ENCODE measurements around the gene SOX14.
A peak's percentile ranks its signal among the peaks of the same experiment; 100 is the strongest.

SOX14 gene

GRCh38 chr3:137768361-137769321 is 4.5 kb downstream of the SOX14 start:
- DNase-seq, result no peak

DNA sequence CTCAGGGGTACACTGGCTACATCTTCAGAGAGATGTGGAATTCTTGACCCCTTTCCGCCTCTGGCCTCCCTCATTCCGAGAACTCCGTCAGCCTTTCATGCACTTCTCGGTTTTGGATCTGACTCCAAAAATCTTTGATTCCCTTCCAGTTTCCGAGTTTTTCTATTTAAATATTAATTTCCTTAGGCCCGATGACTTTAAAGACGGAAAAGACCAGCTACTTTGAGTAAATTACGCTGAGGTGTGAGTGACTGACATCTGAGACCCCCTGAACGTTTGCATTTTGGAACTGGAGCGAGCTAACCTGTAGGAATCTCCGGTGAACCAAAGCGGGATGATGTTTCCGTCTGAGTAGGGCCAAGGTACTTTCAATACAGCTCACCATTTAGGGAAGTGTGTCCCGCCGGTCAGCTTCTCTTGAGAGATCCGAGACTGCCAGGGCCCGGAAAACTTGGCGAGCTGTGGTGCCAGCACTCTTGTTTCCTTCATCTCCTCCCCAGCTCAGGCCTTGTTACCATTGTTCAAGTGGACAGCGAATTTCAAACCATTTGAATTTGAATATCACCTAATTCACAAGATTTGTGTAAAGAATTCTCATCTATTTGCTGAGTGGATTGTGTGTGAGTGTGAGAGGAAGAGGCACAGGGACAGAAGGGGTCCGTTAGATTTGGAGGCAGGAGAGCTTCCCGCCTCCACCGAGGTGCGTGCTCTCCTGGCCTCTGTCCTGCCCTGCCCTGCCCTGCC is 5.4 kb downstream of the SOX14 start:
- no peak for DNase-seq

- DNase-seq, result no peak
Observed at GRCh38 chr3:137770066-137770834, 6.1 kb downstream of the SOX14 start.

DNA sequence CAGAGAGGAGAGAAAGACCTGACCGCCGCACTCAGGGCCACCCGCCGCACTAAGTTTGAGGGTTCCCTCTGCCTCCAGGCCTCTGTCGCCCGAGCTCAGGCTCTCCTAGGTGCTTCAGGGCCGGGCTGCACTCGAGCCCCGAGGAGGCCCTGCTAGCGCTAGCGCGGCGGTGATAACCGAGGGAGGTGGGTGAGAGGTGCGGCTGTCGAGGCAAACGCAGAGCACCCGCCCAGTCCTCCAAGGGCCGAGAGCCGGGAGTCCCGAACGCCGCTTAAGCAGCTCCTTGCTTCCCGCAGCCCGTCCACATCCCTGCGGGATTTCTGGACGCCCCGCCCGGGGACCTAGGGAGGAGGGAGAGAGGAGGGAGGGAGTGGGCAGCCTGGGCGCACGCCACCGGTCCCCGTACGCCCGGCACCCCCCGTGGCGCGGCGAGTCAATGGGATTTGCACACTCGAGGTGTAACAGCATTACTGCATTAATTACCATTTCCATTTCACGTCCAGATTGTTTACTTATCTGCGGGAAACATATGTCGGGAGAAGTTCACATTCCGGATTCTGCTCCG is 6.8 kb downstream of the SOX14 start:
- DNase-seq, result no peak

GRCh38 chr3:137771401-137772213 is 7.5 kb downstream of the SOX14 start:
- no peak for DNase-seq

- DNase-seq, result no peak
Observed at GRCh38 chr3:137772214-137772955, 8.3 kb downstream of the SOX14 start.

GRCh38 chr3:137778941-137779340 is 14.8 kb downstream of the SOX14 start:
- no peak for DNase-seq

DNA sequence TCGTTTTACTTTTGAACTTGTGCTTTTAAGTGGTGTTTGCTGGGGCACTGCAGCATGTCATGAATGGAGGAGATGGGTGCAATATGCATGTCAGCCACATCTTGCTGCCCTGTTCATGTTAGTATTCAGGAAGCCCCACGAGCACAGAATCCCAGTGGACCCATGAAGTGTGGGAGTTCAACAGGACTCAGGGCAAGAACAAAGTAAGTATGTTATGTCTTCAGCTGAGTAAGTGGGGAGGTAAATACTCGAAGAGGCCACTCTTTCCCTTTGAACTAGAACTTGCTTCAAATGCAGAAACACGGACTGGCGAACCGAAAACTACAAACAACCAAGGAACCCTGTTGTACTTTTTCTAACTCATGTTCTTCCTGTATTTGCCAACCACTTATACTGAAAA is 23.4 kb downstream of the SOX14 start:
- no peak for DNase-seq

GRCh38 chr3:137789236-137789635 is 25.1 kb downstream of the SOX14 start:
- no peak for DNase-seq

- peak in 1 of 2 experiments; percentile 11 for DNase-seq
Observed at GRCh38 chr3:137792626-137793271, 28.6 kb downstream of the SOX14 start.

GRCh38 chr3:137796993-137797392 is 32.9 kb downstream of the SOX14 start:
- DNase-seq, result no peak

- no peak for DNase-seq
Observed at GRCh38 chr3:137803215-137803614, 39.1 kb downstream of the SOX14 start.

- DNase-seq, result no peak
Observed at GRCh38 chr3:137807998-137808397, 43.9 kb downstream of the SOX14 start.

GRCh38 chr3:137809509-137809908 is 45.4 kb downstream of the SOX14 start:
- DNase-seq, result no peak

- no peak for DNase-seq
Observed at GRCh38 chr3:137812023-137812422, 47.9 kb downstream of the SOX14 start.

DNA sequence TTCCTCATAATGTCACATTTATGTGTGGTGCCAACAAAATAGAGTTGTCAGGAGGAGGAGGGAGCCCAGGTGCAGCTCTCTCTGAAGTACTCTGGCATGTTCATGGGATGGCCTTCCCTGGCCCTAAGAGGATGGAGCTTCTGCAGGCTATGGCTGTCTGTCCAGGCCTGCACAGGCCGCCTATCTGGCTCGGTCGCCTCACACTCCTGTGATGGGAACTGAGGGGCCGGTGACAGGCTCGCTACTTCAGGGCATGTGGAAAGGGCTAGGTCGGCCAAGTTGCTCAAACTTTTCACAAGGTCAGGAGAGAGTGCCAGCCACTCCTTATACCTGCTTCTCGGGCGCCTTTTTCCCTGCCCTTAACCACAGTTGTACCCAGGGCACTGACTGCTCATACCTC is 51.1 kb downstream of the SOX14 start:
- no peak for DNase-seq

All from SHP77 (cell line).